HEK293T (cell line): ENCODE measurements around the gene MFSD12.

Experiments used
- FOXK2 ChIP-seq: fragments of 450-650 bp; IDR thresholded peaks from 2 replicates; pipeline ENCODE4 v1.6.1; 2016; ENCODE audit warnings: mild to moderate bottlenecking
- LEF1 ChIP-seq: fragments of 450-650 bp; IDR thresholded peaks from 2 replicates; pipeline ENCODE4 v1.6.1; 2017; ENCODE audit warnings: mild to moderate bottlenecking, borderline replicate concordance
- TARDBP ChIP-seq: fragments of 450-650 bp; IDR thresholded peaks from 2 replicates; pipeline ENCODE4 v1.6.1; 2016

DNA sequence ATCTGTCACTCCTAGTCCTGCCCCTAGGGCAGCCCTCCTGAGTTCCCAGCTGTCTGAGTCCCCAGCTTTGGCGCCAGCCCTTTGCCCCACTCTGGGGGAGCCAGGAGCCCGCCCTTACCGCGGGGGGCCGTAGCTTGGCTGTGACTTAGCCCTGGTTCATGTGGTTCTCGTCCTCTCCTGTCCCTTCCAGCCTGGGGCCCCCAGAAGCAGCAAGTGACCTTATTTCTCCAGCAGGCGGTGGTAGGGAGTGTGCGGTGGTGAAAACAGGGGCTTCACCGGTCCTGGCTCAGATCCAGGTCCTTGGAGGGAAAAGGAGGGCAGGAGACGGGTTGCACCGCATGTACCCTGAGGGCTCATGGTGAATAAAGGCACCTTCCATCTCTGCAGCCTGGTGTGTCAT lies 35.8 kb upstream of the MFSD12 start:
- TF ChIP-seq LEF1 (no peak), TARDBP (no peak), FOXK2 (no peak)
